ENCODE data around the gene MTA2.
"Not testable (repeated sequence)": the region's sequence is repeated elsewhere in the genome, so short reads cannot be mapped to it uniquely, and the experiment has no call there.

Gene MTA2

DNA sequence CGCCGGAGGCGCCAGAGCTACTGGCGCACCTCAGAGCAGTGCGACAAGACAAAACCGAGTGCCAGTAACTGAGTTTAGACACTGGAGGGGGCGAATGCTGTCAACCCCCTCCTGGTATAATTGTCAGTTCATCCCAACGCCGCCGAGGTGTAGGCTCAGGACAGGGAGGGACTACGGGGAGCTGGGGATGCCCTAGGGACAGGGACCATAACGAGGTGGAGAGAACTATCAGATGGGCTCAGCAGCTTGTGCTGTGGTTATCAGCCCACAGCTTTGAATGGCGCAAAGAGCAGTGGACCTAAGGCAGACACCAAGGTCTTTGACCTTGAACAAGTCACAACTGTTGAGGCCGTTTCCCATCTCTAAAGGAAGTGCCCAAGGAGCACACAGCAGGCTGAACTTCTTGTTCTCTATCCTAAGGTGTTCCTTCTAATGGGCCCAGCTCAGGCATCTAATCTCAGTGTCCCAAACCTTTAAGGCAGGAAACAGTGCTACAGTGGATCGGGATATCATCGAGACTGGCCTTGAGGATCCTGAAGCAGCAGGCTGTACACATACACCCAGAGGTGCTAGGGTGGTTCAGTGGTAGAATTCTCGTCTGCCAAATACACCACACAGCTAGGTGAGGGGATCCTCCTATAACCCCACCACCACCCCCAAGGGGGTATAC is 9.4 kb downstream of the MTA2 start:
- DNase-seq (no peak), ATAC-seq (replicated peaks) (peak; percentile 6 to 8)
- peak overlapping the region; percentile 99 for H3K27ac Mint-ChIP-seq
- H3K36me3 Mint-ChIP-seq, result peaks cover 41 to 48% of the 10 kb centered on the region in 2 donors
- H3K4me3 Mint-ChIP-seq, result peak overlapping the region; percentile 92 to 97
- no peaks in the 10 kb centered on the region for H3K27me3 Mint-ChIP-seq
- no peaks in the 10 kb centered on the region for H3K9me3 Mint-ChIP-seq
- H3K4me1 Mint-ChIP-seq, result peaks cover 23 to 49% of the 10 kb centered on the region in 2 donors

DNA sequence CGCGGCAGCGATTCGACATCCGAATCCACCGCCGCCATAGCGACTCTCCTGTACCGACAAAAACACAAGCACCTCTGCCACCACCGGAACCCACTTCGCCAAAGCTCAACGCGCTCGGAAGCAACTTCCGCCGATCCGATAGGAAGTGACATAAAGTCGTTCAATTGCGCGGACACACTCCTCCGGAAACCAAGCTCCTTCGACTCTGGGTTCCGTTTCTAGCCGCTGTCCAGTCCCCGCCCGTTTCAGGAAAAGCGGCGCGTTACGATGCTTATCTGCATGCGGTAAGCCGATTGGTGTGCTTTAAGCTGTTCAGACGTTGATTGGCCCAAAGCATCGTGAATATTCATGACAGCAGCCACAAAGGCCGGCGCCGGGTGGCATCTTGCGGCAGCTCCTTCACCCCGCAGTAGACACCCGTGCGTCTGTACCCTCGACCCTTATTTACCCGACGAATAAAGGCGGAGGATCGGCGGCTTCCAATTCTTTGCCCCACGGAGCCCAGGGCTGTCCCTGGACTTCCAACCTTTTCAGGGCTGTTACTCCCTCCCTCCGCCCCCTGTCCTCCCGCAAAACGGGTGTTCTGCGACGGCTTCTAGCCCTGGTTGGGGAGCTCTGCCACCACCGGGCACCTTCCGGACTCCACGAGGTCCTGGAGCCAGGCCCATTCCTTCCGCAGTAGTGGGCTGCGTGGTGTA is 10.1 kb downstream of the MTA2 start, which contains the start of gene TUT1:
TUT1 (minus strand) TSS at position 76 of the 698 bp plus-strand sequence; CDS start at position 38, 38 bp downstream.
- Mint-ChIP-seq H3K27ac (peak within 1 kb of the TSS; percentile 99), H3K4me1 (peaks cover 21 to 46% of the 10 kb centered on the region in 2 donors), H3K4me3 (peak within 1 kb of the TSS; percentile 92 to 97), H3K9me3 (no peaks in the 10 kb centered on the region), H3K36me3 (peaks cover 37 to 47% of the 10 kb centered on the region in 2 donors), H3K27me3 (no peaks in the 10 kb centered on the region)
- DNase-seq (peak; percentile 96), ATAC-seq (replicated peaks) (peak; percentile 89 to 95)

- peaks cover 19 to 32% of the 10 kb centered on the region in 2 donors for H3K4me1 Mint-ChIP-seq
- H3K9me3 Mint-ChIP-seq, result no peaks in the 10 kb centered on the region
- H3K36me3 Mint-ChIP-seq, result peaks cover 23 to 38% of the 10 kb centered on the region in 2 donors
- peak overlapping the region; percentile 25 for H3K27ac Mint-ChIP-seq
- H3K27me3 Mint-ChIP-seq, result no peaks in the 10 kb centered on the region
- no peak for DNase-seq
- ATAC-seq (replicated peaks), result no peak
- peak overlapping the region in 1 of 2 donors; percentile 17 for H3K4me3 Mint-ChIP-seq
Measured at GRCh38 chr11:62588966-62589637, 12.6 kb downstream of the MTA2 start.

DNA sequence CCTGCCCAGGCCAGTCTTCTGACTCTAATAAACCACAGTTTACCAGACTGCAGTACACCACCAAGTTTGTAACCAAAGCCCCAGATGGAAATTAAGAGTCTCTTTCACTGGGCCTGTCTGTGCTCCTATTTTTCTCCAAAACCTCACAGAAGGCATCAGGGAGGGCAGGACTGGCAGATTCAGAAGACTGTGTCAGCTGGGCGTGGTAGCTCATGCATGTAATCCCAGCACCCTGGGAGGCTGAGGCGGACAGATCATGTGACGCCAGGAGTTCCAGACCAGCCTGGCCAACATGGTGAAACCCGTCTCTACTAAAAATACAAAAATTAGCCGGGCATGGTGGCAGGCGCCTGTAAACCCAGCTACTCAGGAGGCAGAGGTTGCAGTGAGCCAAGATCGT is 16.3 kb downstream of the MTA2 start:
- H3K4me1 Mint-ChIP-seq; H3K4me3 Mint-ChIP-seq; DNase-seq; H3K27ac Mint-ChIP-seq; H3K27me3 Mint-ChIP-seq; H3K9me3 Mint-ChIP-seq; ATAC-seq (replicated peaks): not testable (repeated sequence)
- peaks cover 15 to 25% of the 10 kb centered on the region in 2 donors for H3K36me3 Mint-ChIP-seq

GRCh38 chr11:62581735-62582134 is 19.9 kb downstream of the MTA2 start:
- H3K9me3 Mint-ChIP-seq; H3K27ac Mint-ChIP-seq; DNase-seq; H3K27me3 Mint-ChIP-seq; H3K4me3 Mint-ChIP-seq; ATAC-seq (replicated peaks); H3K4me1 Mint-ChIP-seq: not testable (repeated sequence)
- peaks cover 24 to 36% of the 10 kb centered on the region in 2 donors for H3K36me3 Mint-ChIP-seq

GRCh38 chr11:62580959-62581715 is 20.5 kb downstream of the MTA2 start:
- H3K4me3 Mint-ChIP-seq, result no peak overlapping the region
- H3K9me3 Mint-ChIP-seq, result no peaks in the 10 kb centered on the region
- ATAC-seq (replicated peaks) (no peak), DNase-seq (no peak)
- no peaks in the 10 kb centered on the region for H3K27me3 Mint-ChIP-seq
- peak overlapping the region; percentile 57 for H3K27ac Mint-ChIP-seq
- H3K4me1 Mint-ChIP-seq, result peaks cover 4 to 7% of the 10 kb centered on the region in 2 donors
- H3K36me3 Mint-ChIP-seq, result peaks cover 24 to 38% of the 10 kb centered on the region in 2 donors

DNA sequence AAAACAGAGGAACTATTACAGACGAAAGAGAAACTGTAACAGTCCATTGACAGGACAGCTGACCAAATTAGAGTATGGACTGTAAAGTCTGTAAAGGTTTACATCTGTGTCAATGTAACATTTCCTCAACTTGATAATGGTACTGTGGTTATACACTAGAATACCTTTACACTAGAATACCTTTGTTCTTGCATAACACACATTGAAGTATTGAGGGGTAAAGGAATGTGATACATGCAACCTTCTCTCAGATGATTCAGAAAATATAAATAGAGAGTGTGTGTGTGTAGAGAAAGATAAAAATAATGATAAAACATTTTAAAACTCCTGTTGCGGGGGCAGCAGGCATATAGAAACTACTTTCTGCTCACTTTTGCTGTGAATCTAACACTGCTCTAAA is 22.4 kb downstream of the MTA2 start:
- H3K36me3 Mint-ChIP-seq, result peaks cover 34 to 49% of the 10 kb centered on the region in 2 donors
- no peak for DNase-seq
- peaks cover 16 to 25% of the 10 kb centered on the region in 2 donors for H3K4me1 Mint-ChIP-seq
- no peaks in the 10 kb centered on the region for H3K27me3 Mint-ChIP-seq
- H3K4me3 Mint-ChIP-seq, result no peak overlapping the region
- H3K9me3 Mint-ChIP-seq, result no peaks in the 10 kb centered on the region
- H3K27ac Mint-ChIP-seq, result no peak overlapping the region
- ATAC-seq (replicated peaks), result no peak

DNA sequence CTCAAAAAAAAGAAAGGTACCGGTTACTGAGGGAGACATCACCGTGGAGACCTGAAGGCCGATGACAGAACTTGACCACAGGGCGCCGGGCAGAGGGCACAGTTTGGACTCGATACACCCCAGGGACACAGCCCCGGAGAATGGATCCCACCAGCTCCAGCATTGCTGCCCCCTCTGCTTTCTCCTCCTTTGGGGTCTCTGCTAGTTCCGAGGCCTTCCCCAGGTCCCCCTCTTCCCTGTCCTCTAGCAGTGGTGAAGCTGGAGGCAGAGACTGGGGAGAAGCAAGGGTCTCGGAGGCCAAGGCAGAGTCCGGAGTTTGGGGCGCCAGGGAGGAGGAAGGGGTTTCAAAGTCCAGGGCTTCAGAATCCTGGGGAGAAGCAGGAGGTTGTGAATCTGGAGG is 23.1 kb downstream of the MTA2 start:
- Mint-ChIP-seq H3K4me3 (no peak overlapping the region), H3K27me3 (no peaks in the 10 kb centered on the region), H3K27ac (no peak overlapping the region), H3K4me1 (peaks cover 18 to 26% of the 10 kb centered on the region in 2 donors), H3K9me3 (no peaks in the 10 kb centered on the region), H3K36me3 (peaks cover 34 to 48% of the 10 kb centered on the region in 2 donors)
- no peak for DNase-seq
- no peak for ATAC-seq (replicated peaks)

GRCh38 chr11:62577046-62577714 is 24.5 kb downstream of the MTA2 start:
- Mint-ChIP-seq H3K36me3 (peaks cover 48 to 61% of the 10 kb centered on the region in 2 donors), H3K4me1 (peaks cover 25 to 39% of the 10 kb centered on the region in 2 donors), H3K27me3 (no peaks in the 10 kb centered on the region), H3K27ac (peak overlapping the region; percentile 26), H3K9me3 (no peaks in the 10 kb centered on the region), H3K4me3 (no peak overlapping the region)
- no peak for DNase-seq
- no peak for ATAC-seq (replicated peaks)

- H3K27me3 Mint-ChIP-seq, result no peaks in the 10 kb centered on the region
- H3K27ac Mint-ChIP-seq, result peak overlapping the region; percentile 80
- DNase-seq, result no peak
- peak overlapping the region; percentile 94 to 97 for H3K4me3 Mint-ChIP-seq
- no peak for ATAC-seq (replicated peaks)
- peaks cover 36 to 53% of the 10 kb centered on the region in 2 donors for H3K4me1 Mint-ChIP-seq
- H3K9me3 Mint-ChIP-seq, result no peaks in the 10 kb centered on the region
- peaks cover 54 to 67% of the 10 kb centered on the region in 2 donors for H3K36me3 Mint-ChIP-seq
Measured at GRCh38 chr11:62575837-62576236, 25.8 kb downstream of the MTA2 start.

GRCh38 chr11:62575156-62575555 is 26.5 kb downstream of the MTA2 start:
- H3K27ac Mint-ChIP-seq, result peak overlapping the region; percentile 99

GRCh38 chr11:62574363-62575071 is 27.1 kb downstream of the MTA2 start:
- H3K27me3 Mint-ChIP-seq, result no peaks in the 10 kb centered on the region
- H3K4me1 Mint-ChIP-seq, result peaks cover 40 to 63% of the 10 kb centered on the region in 2 donors
- ATAC-seq (replicated peaks) (peak; percentile 17 to 24), DNase-seq (no peak)
- peak overlapping the region; percentile 94 to 97 for H3K4me3 Mint-ChIP-seq
- no peaks in the 10 kb centered on the region for H3K9me3 Mint-ChIP-seq
- peaks cover 59 to 77% of the 10 kb centered on the region in 2 donors for H3K36me3 Mint-ChIP-seq
- peak overlapping the region; percentile 99 for H3K27ac Mint-ChIP-seq

More at GRCh38 chr11:62575156-62575555, 26.5 kb downstream of the MTA2 start:
- Mint-ChIP-seq H3K4me3 (peak overlapping the region; percentile 94 to 97), H3K27me3 (no peaks in the 10 kb centered on the region), H3K9me3 (no peaks in the 10 kb centered on the region), H3K36me3 (peaks cover 58 to 72% of the 10 kb centered on the region in 2 donors), H3K4me1 (peaks cover 40 to 60% of the 10 kb centered on the region in 2 donors)
- DNase-seq (no peak), ATAC-seq (replicated peaks) (no peak)

Measured in stimulated activated naive B cell treated with anti-CD40 and anti-IgM and Interleukin-4, amounts not matched to agents 10 μg/mL and 1 μg/mL and 100 μg/mL, for 72 hours (primary cell).